Measurements from ENCODE around the gene KRTAP2-2.
"Not testable (repeated sequence)": the region's sequence is repeated elsewhere in the genome, so short reads cannot be mapped to it uniquely, and the experiment has no call there.

Gene KRTAP2-2

GRCh38 chr17:41052566-41052965 lies 2.5 kb downstream of the KRTAP2-2 start:
- Histone ChIP-seq H3K4me1 (ENCODE audit: control insufficient read depth in 2 of 2, insufficient read depth in 2 of 2, low read length in 2 of 2) (no peaks in the 10 kb centered on the region), H3K27me3 (ENCODE audit: control insufficient read depth in 2 of 2, insufficient read depth in 2 of 2, low read length in 2 of 2) (peaks cover 2 to 5% of the 10 kb centered on the region in 2 donors), H3K9me3 (ENCODE audit: control insufficient read depth in 2 of 2, low read length in 2 of 2) (peaks cover 0 to 2% of the 10 kb centered on the region in 2 donors), H3K36me3 (ENCODE audit: control insufficient read depth in 2 of 2, insufficient read depth in 2 of 2, low read length in 2 of 2) (no peaks in the 10 kb centered on the region), H3K4me3 (ENCODE audit: low read length in 2 of 2) (no peak overlapping the region), H3K27ac (ENCODE audit: low read depth in 2 of 2, low read length in 2 of 2) (no peak overlapping the region), H3K9ac (ENCODE audit: low read depth in 1 of 2, low read length in 2 of 2) (no peak overlapping the region)

GRCh38 chr17:41049110-41049509 lies 5.9 kb downstream of the KRTAP2-2 start:
- no peak overlapping the region for H3K9ac ChIP-seq (ENCODE audit: low read depth in 1 of 2, low read length in 2 of 2)
- H3K9me3 ChIP-seq (ENCODE audit: control insufficient read depth in 2 of 2, low read length in 2 of 2) = no peaks in the 10 kb centered on the region
- no peak overlapping the region for H3K27ac ChIP-seq (ENCODE audit: low read depth in 2 of 2, low read length in 2 of 2)
- no peak overlapping the region for H3K4me3 ChIP-seq (ENCODE audit: low read length in 2 of 2)
- no peaks in the 10 kb centered on the region for H3K36me3 ChIP-seq (ENCODE audit: control insufficient read depth in 2 of 2, insufficient read depth in 2 of 2, low read length in 2 of 2)
- H3K4me1 ChIP-seq (ENCODE audit: control insufficient read depth in 2 of 2, insufficient read depth in 2 of 2, low read length in 2 of 2) = no peaks in the 10 kb centered on the region
- H3K27me3 ChIP-seq (ENCODE audit: control insufficient read depth in 2 of 2, insufficient read depth in 2 of 2, low read length in 2 of 2) = peaks cover 5% of the 10 kb centered on the region in 2 donors

GRCh38 chr17:41048441-41048840 lies 6.6 kb downstream of the KRTAP2-2 start:
- no peak overlapping the region for H3K9ac ChIP-seq (ENCODE audit: low read depth in 1 of 2, low read length in 2 of 2)
- no peak overlapping the region for H3K4me3 ChIP-seq (ENCODE audit: low read length in 2 of 2)
- no peak overlapping the region for H3K27ac ChIP-seq (ENCODE audit: low read depth in 2 of 2, low read length in 2 of 2)
- H3K4me1 ChIP-seq (ENCODE audit: control insufficient read depth in 2 of 2, insufficient read depth in 2 of 2, low read length in 2 of 2) = no peaks in the 10 kb centered on the region
- H3K9me3 ChIP-seq (ENCODE audit: control insufficient read depth in 2 of 2, low read length in 2 of 2) = no peaks in the 10 kb centered on the region
- peaks cover 3 to 5% of the 10 kb centered on the region in 2 donors for H3K27me3 ChIP-seq (ENCODE audit: control insufficient read depth in 2 of 2, insufficient read depth in 2 of 2, low read length in 2 of 2)
- H3K36me3 ChIP-seq (ENCODE audit: control insufficient read depth in 2 of 2, insufficient read depth in 2 of 2, low read length in 2 of 2) = no peaks in the 10 kb centered on the region

- H3K27me3 ChIP-seq (ENCODE audit: control insufficient read depth in 2 of 2, insufficient read depth in 2 of 2, low read length in 2 of 2); H3K36me3 ChIP-seq (ENCODE audit: control insufficient read depth in 2 of 2, insufficient read depth in 2 of 2, low read length in 2 of 2); H3K27ac ChIP-seq (ENCODE audit: low read depth in 2 of 2, low read length in 2 of 2); H3K9me3 ChIP-seq (ENCODE audit: control insufficient read depth in 2 of 2, low read length in 2 of 2); H3K4me3 ChIP-seq (ENCODE audit: low read length in 2 of 2); H3K4me1 ChIP-seq (ENCODE audit: control insufficient read depth in 2 of 2, insufficient read depth in 2 of 2, low read length in 2 of 2); H3K9ac ChIP-seq (ENCODE audit: low read depth in 1 of 2, low read length in 2 of 2): not testable (repeated sequence)
These were observed 8.1 kb downstream of the KRTAP2-2 start, which contains the start of gene KRTAP2-1 for GRCh38 chr17:41046735-41047465. TSS of gene KRTAP2-1 (minus strand) at chr17:41047316. CDS start at chr17:41047267, 49 bp downstream.

GRCh38 chr17:41042953-41043352 lies 12.1 kb downstream of the KRTAP2-2 start:
- peaks cover 2 to 5% of the 10 kb centered on the region in 2 donors for H3K27me3 ChIP-seq (ENCODE audit: control insufficient read depth in 2 of 2, insufficient read depth in 2 of 2, low read length in 2 of 2)
- H3K4me1 ChIP-seq (ENCODE audit: control insufficient read depth in 2 of 2, insufficient read depth in 2 of 2, low read length in 2 of 2) = no peaks in the 10 kb centered on the region
- no peak overlapping the region for H3K4me3 ChIP-seq (ENCODE audit: low read length in 2 of 2)
- no peaks in the 10 kb centered on the region for H3K9me3 ChIP-seq (ENCODE audit: control insufficient read depth in 2 of 2, low read length in 2 of 2)
- no peaks in the 10 kb centered on the region for H3K36me3 ChIP-seq (ENCODE audit: control insufficient read depth in 2 of 2, insufficient read depth in 2 of 2, low read length in 2 of 2)
- H3K9ac ChIP-seq (ENCODE audit: low read depth in 1 of 2, low read length in 2 of 2) = no peak overlapping the region
- H3K27ac ChIP-seq (ENCODE audit: low read depth in 2 of 2, low read length in 2 of 2) = no peak overlapping the region

- H3K27ac ChIP-seq (ENCODE audit: low read depth in 2 of 2, low read length in 2 of 2); H3K9ac ChIP-seq (ENCODE audit: low read depth in 1 of 2, low read length in 2 of 2); H3K9me3 ChIP-seq (ENCODE audit: control insufficient read depth in 2 of 2, low read length in 2 of 2); H3K36me3 ChIP-seq (ENCODE audit: control insufficient read depth in 2 of 2, insufficient read depth in 2 of 2, low read length in 2 of 2); H3K27me3 ChIP-seq (ENCODE audit: control insufficient read depth in 2 of 2, insufficient read depth in 2 of 2, low read length in 2 of 2); H3K4me3 ChIP-seq (ENCODE audit: low read length in 2 of 2); H3K4me1 ChIP-seq (ENCODE audit: control insufficient read depth in 2 of 2, insufficient read depth in 2 of 2, low read length in 2 of 2): not testable (repeated sequence)
These were observed 14.1 kb downstream of the KRTAP2-2 start, which contains the start of gene KRTAP1-1 for GRCh38 chr17:41040783-41041571. TSS of gene KRTAP1-1 (minus strand) at chr17:41041450. CDS start at chr17:41041397, 53 bp downstream.

- Histone ChIP-seq H3K27me3 (ENCODE audit: control insufficient read depth in 2 of 2, insufficient read depth in 2 of 2, low read length in 2 of 2) (no peaks in the 10 kb centered on the region), H3K4me3 (ENCODE audit: low read length in 2 of 2) (no peak overlapping the region), H3K36me3 (ENCODE audit: control insufficient read depth in 2 of 2, insufficient read depth in 2 of 2, low read length in 2 of 2) (no peaks in the 10 kb centered on the region), H3K9ac (ENCODE audit: low read depth in 1 of 2, low read length in 2 of 2) (no peak overlapping the region), H3K4me1 (ENCODE audit: control insufficient read depth in 2 of 2, insufficient read depth in 2 of 2, low read length in 2 of 2) (no peaks in the 10 kb centered on the region), H3K9me3 (ENCODE audit: control insufficient read depth in 2 of 2, low read length in 2 of 2) (no peaks in the 10 kb centered on the region), H3K27ac (ENCODE audit: low read depth in 2 of 2, low read length in 2 of 2) (no peak overlapping the region)
These were observed 17.1 kb downstream of the KRTAP2-2 start for GRCh38 chr17:41037853-41038350.

GRCh38 chr17:41034346-41034935 lies 20.6 kb downstream of the KRTAP2-2 start, which contains the start of gene KRTAP1-3:
TSS of gene KRTAP1-3 (minus strand) at chr17:41034874. CDS start at chr17:41034821, 53 bp downstream.
- H3K4me1 ChIP-seq (ENCODE audit: control insufficient read depth in 2 of 2, insufficient read depth in 2 of 2, low read length in 2 of 2); H3K9me3 ChIP-seq (ENCODE audit: control insufficient read depth in 2 of 2, low read length in 2 of 2); H3K4me3 ChIP-seq (ENCODE audit: low read length in 2 of 2); H3K27ac ChIP-seq (ENCODE audit: low read depth in 2 of 2, low read length in 2 of 2); H3K9ac ChIP-seq (ENCODE audit: low read depth in 1 of 2, low read length in 2 of 2); H3K27me3 ChIP-seq (ENCODE audit: control insufficient read depth in 2 of 2, insufficient read depth in 2 of 2, low read length in 2 of 2); H3K36me3 ChIP-seq (ENCODE audit: control insufficient read depth in 2 of 2, insufficient read depth in 2 of 2, low read length in 2 of 2): not testable (repeated sequence)

GRCh38 chr17:41029633-41030245 lies 25.3 kb downstream of the KRTAP2-2 start, which contains the start of gene KRTAP1-4:
TSS of gene KRTAP1-4 (minus strand) at chr17:41030195. CDS start at chr17:41030078, 117 bp downstream.
- Histone ChIP-seq H3K9me3 (ENCODE audit: control insufficient read depth in 2 of 2, low read length in 2 of 2) (no peaks in the 10 kb centered on the region), H3K9ac (ENCODE audit: low read depth in 1 of 2, low read length in 2 of 2) (no peak within 1 kb of the TSS), H3K36me3 (ENCODE audit: control insufficient read depth in 2 of 2, insufficient read depth in 2 of 2, low read length in 2 of 2) (no peaks in the 10 kb centered on the region), H3K4me3 (ENCODE audit: low read length in 2 of 2) (no peak within 1 kb of the TSS), H3K27ac (ENCODE audit: low read depth in 2 of 2, low read length in 2 of 2) (no peak within 1 kb of the TSS), H3K27me3 (ENCODE audit: control insufficient read depth in 2 of 2, insufficient read depth in 2 of 2, low read length in 2 of 2) (no peaks in the 10 kb centered on the region), H3K4me1 (ENCODE audit: control insufficient read depth in 2 of 2, insufficient read depth in 2 of 2, low read length in 2 of 2) (no peaks in the 10 kb centered on the region)
